Gastrocnemius medialis (tissue), 4 donors: Measurements from ENCODE around the gene FAM3D. TPM values are rescaled to one million over a fixed set of nuclear protein-coding genes. Genes with fewer than 3 reads are reported as not detected.

ENCODE experiments used
- ATAC-seq, 2 donors: fragments of 150-250 bp; one replicate each; pipeline ENCODE4 v1.9.1; 2016
- DNase-seq, 2 donors: peaks; one replicate each; pipeline ENCODE4 v3.0.0-alpha.2; 2019
- H3K27ac ChIP-seq, 4 donors: fragments of 200-600 bp; sonication (generic); 1 replicate in 1 of 4; 2 replicates in 3 of 4; pipeline ENCODE4 v1.5.1; 2016 to 2018; ENCODE audit warnings: mild to moderate bottlenecking in 2 of 4, moderate library complexity in 1 of 4
- H3K27me3 ChIP-seq, 3 donors: fragments of 200-600 bp; sonication (generic) in 2 of 3; 1 replicate in 1 of 3; 2 replicates in 2 of 3; pipeline versions ENCODE4 v1.5.1 to v1.6.0; 2016 to 2019; ENCODE audit warnings: mild to moderate bottlenecking in 1 of 3, moderate library complexity in 1 of 3
- H3K36me3 ChIP-seq, 2 donors: fragments of 200-600 bp; sonication (generic) in 1 of 2; one replicate each; pipeline ENCODE4 v1.5.1; 2017 to 2018
- H3K4me1 ChIP-seq, 2 donors: fragments of 200-600 bp; sonication (generic) in 1 of 2; one replicate each; pipeline ENCODE4 v1.5.1; 2016 to 2017; ENCODE audit warnings: mild to moderate bottlenecking in 2 of 2
- H3K4me3 ChIP-seq, 4 donors: fragments of 200-600 bp; sonication (generic) in 3 of 4; 1 replicate in 1 of 4; 2 replicates in 3 of 4; pipeline ENCODE4 v1.5.1; 2016 to 2019; ENCODE audit warnings: mild to moderate bottlenecking in 2 of 4
- H3K9me3 ChIP-seq, 3 donors: fragments of 200-600 bp; sonication (generic) in 2 of 3; 1 replicate in 1 of 3; 2 replicates in 2 of 3; pipeline ENCODE4 v1.5.1; 2016 to 2019
- POLR2A ChIP-seq, 2 donors: fragments of 450-650 bp; IDR thresholded peaks; one replicate each; pipeline ENCODE4 v1.6.1; 2017; ENCODE audit warnings: antibody characterized with exemption in 2 of 2, mild to moderate bottlenecking in 2 of 2, moderate library complexity in 2 of 2
- in situ Hi-C, 4 donors: fragments of 200-750 bp; cut with MboI; loops; one replicate each; pipeline versions ENCODE4 v1.15.0 to v1.8.0; 2017; ENCODE audit warnings: low sequenced_read_pairs in 4 of 4
- intact Hi-C: fragments of 100-400 bp; cut with DNase I; formaldehyde crosslinking; loops from one replicate; pipeline ENCODE4 v1.15.1; 2023; ENCODE audit warnings: low total_unique reads
- total RNA-seq, 4 donors: library from RNA; depleted of rRNA; stranded (reverse); fragments of >200 nt; gene quantifications; one replicate each; pipeline versions ENCODE4 v1.1.0 to v1.2.3, GENCODE V29; 2016
- TF ChIP-seq, protein P1 (sequence below), 5 experiments: fragments of 450-650 bp in 3 of 5; fragments of 200-600 bp in 2 of 5; sonication (generic) in 2 of 5; IDR thresholded peaks in 4 of 5; conservative IDR thresholded peaks in 1 of 5; 1 replicate in 4 of 5; 2 replicates in 1 of 5; pipeline ENCODE4 v1.5.1; 2016 to 2019; ENCODE audit warnings: antibody characterized with exemption in 5 of 5, mild to moderate bottlenecking in 3 of 5, moderate library complexity in 3 of 5

FAM3D gene
- total RNA-seq, 4 donors from 2014 or later = 0.83 TPM; not detected in 3

DNA sequence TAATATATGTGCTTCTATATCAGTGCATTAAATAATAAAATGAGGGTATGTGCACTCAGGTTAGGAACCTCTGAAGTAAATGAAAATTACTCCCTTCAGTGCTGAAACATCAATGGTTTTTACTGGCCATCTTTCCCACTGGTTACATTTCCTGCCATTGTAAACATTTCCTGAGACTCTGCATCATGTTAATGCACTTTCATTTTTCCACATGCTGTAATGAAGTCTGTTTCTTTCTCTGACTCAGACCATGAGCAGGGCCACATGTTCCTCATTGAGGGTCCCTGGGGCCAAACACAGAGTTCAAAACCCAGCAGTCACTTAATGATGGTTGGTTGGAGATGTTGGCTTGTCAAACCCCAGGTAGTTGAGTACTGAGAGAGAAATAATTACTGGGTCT is 15.3 kb downstream of the FAM3D start:
- Histone ChIP-seq H3K27me3 (no peaks in the 10 kb centered on the region), H3K27ac (no peak overlapping the region), H3K4me1 (no peaks in the 10 kb centered on the region), H3K4me3 (no peak overlapping the region), H3K9me3 (no peaks in the 10 kb centered on the region), H3K36me3 (no peaks in the 10 kb centered on the region)
- DNase-seq (no peak), ATAC-seq (no peak)
- intact Hi-C loops = no loop called here
- in situ Hi-C loops = no loop called here
- no peak for TF ChIP-seq POLR2A (IDR thresholded peaks at IDR 0.05)
- TF ChIP-seq, protein P1, sequence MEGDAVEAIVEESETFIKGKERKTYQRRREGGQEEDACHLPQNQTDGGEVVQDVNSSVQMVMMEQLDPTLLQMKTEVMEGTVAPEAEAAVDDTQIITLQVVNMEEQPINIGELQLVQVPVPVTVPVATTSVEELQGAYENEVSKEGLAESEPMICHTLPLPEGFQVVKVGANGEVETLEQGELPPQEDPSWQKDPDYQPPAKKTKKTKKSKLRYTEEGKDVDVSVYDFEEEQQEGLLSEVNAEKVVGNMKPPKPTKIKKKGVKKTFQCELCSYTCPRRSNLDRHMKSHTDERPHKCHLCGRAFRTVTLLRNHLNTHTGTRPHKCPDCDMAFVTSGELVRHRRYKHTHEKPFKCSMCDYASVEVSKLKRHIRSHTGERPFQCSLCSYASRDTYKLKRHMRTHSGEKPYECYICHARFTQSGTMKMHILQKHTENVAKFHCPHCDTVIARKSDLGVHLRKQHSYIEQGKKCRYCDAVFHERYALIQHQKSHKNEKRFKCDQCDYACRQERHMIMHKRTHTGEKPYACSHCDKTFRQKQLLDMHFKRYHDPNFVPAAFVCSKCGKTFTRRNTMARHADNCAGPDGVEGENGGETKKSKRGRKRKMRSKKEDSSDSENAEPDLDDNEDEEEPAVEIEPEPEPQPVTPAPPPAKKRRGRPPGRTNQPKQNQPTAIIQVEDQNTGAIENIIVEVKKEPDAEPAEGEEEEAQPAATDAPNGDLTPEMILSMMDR (IDR thresholded peaks at IDR 0.05 in 4 of 5, conservative IDR thresholded peaks at IDR 0.05 in 1 of 5) = no peak

DNA sequence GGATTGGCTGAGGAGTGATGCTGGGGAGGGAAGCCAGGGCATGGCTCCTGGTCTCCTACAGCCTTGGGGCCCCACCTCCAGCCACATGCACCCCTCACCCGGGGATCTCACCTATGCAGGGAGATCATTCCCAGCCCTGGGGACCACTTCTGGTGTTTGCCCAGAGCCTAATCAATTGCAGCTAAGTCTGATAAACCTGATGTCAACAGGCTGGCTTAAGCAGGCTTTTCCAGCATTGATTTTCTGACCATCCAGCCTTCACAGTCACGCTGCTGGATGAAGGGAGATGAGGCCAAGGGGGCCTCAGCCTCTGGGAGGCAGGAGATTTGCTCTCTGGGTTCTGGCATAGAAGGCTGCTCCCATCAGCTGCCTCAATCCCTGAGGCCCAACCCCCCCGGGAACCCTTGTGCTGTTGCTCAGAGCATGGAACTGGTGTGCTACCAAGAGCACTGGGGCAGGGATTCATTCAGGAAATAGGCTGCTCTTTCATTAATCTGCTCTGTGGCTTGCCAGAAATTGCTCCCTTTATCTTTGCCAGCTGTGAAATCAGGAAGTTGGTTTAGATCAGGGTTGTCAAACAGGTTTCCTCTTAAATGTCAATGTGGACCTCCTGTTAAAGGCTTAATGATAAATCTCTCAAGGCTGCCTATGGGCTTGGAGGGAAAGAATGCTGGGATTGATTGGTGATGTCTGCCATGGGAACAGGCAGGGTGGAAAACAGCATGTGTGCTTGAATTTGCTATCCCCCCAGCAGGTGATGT is 19.0 kb downstream of the FAM3D start:
- in situ Hi-C loops (loop anchor here in 1 of 4 donors (25.0 kb wide), 1 partner anchor 1215 kb away; no protein-coding TSS in a partner anchor), intact Hi-C loops (no loop called here)
- no peak overlapping the region for H3K27ac ChIP-seq
- ATAC-seq (no peak), DNase-seq (no peak)
- no peaks in the 10 kb centered on the region for H3K9me3 ChIP-seq
- H3K4me1 ChIP-seq = no peaks in the 10 kb centered on the region
- TF ChIP-seq, protein P1 (IDR thresholded peaks at IDR 0.05 in 4 of 5, conservative IDR thresholded peaks at IDR 0.05 in 1 of 5) = no peak
- TF ChIP-seq POLR2A (IDR thresholded peaks at IDR 0.05) = no peak
- no peaks in the 10 kb centered on the region for H3K27me3 ChIP-seq
- no peaks in the 10 kb centered on the region for H3K36me3 ChIP-seq
- H3K4me3 ChIP-seq = no peak overlapping the region

DNA sequence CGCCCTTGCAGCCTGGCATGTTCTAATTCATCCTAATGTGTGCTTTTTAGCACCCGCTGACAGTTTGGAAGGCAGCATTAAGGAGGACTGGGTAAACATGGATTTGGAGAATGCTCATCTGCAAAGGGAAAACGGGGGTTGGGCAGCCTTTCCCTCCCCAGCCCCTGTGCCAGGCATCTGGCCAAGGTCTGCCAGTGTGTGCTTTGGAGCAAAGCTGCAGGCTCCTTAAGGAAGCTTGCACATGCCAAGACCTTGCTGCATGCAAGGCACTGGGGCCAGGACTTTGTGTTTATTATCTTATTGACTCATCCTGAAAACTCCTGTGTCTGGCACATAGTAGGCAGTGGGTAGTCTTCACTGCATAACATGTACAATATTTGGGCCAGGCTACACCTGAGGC is 20.1 kb downstream of the FAM3D start:
- Histone ChIP-seq H3K4me1 (no peaks in the 10 kb centered on the region), H3K9me3 (no peaks in the 10 kb centered on the region), H3K36me3 (no peaks in the 10 kb centered on the region), H3K4me3 (no peak overlapping the region), H3K27ac (no peak overlapping the region), H3K27me3 (no peaks in the 10 kb centered on the region)
- TF ChIP-seq, protein P1 (IDR thresholded peaks at IDR 0.05 in 4 of 5, conservative IDR thresholded peaks at IDR 0.05 in 1 of 5) = no peak
- TF ChIP-seq POLR2A (IDR thresholded peaks at IDR 0.05) = no peak
- no peak for ATAC-seq
- in situ Hi-C loops = loop anchor here in 1 of 4 donors (25.0 kb wide), 1 partner anchor 1216 kb away; no protein-coding TSS in a partner anchor
- no peak for DNase-seq
- intact Hi-C loops = no loop called here

DNA sequence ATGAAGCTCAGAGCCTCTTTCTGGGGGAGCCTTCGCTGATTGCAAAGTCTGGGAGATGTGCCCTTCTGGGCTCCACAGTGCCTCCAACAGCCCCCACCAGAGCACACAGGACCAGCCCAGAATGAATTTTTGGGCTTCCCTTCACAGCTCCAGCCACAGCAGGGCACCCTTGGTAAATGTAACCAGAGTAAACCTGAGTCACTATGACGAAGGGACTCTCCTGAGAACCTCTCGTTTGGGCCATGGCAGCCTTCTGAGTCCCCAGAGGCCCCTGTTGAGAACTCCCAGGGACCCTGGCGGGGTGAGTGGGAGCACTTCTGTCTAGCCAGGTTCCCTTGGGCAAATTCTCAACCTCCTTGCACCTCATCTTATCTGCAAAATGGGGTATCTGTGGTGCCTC is 20.8 kb downstream of the FAM3D start:
- Histone ChIP-seq H3K36me3 (no peaks in the 10 kb centered on the region), H3K27me3 (no peaks in the 10 kb centered on the region), H3K27ac (no peak overlapping the region), H3K4me3 (no peak overlapping the region), H3K9me3 (no peaks in the 10 kb centered on the region), H3K4me1 (peaks cover 0 to under 1% of the 10 kb centered on the region in 2 donors)
- intact Hi-C loops (no loop called here), in situ Hi-C loops (loop anchor here in 1 of 4 donors (25.0 kb wide), 1 partner anchor 1217 kb away; no protein-coding TSS in a partner anchor)
- TF ChIP-seq POLR2A (IDR thresholded peaks at IDR 0.05) = no peak
- TF ChIP-seq, protein P1 (IDR thresholded peaks at IDR 0.05 in 4 of 5, conservative IDR thresholded peaks at IDR 0.05 in 1 of 5) = no peak
- DNase-seq = no peak
- ATAC-seq = no peak
